GM19467 (cell line): ENCODE data around the gene RERE.

Experiments used
- ATAC-seq: cut with Tn5 transposase; IDR thresholded peaks from one replicate; pipeline ENCODE4 v1.9.1; 2021; ENCODE audit warnings: mild to moderate bottlenecking, moderate library complexity; ENCODE audit not compliant: unreplicated experiment

Gene RERE

DNA sequence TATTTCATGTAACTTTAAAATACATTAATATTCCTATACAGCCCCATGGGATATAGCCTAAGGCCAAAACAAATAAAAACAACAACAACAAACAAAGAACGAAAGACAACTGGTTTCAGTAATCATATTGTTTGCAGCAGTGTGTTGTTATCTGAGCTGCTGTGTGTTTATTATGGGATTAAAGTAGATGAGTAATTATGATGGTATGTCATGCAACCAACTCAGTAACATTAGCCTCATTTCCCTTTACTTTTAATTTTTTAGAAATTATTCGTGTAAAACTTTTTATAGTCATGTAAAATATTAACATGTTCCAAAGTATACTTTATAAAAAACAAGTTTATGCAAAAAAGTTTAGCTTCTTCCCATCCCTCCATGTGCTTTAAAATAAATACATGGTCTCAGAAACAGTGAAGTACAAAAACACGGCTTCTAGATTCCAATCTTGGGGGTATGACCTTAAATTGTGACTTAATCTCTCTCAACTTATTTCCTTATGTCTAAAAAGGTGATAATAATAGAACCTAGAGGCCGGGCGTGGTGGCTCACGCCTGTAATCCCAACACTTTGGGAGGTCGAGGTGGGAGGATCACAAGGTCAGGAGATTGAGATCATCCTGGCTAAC, 323.4 kb downstream of the RERE start:
- ATAC-seq = no peak

DNA sequence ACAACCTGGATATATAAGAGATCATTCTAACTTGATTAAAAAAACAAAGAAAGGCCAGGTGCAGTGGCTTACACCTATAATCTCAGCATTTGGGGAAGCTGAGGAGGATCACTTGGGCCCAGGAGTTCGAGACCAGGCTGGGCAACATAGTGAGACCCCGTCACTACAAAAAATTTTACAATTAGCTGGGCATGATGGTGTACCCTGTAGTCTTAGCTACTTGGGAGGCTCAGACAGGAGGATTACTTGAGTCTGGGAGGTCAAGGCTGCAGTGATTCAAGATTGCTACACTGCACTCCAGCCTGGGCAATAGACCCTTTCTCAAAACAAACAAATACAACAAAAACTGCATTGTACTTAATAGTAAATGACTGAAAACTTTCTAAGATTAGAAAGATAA, 330.2 kb downstream of the RERE start:
- ATAC-seq = no peak

DNA sequence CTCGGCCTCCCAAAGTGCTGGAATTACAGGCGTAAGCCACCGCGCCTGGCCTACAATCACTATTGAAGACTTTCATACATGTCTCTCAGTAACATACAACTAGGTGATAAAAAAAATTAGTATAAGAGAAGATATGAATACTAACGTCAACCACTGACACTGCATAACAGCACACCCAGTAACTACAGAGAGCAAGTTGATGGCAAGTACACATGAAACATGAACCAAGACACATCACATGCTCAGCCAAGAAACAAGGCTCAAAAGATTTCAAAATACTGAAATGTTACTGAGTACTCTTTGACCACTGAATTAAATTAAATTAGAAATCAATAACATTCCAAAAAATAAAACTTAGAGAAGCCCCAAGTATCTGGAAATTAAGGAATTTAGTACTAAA, 331.4 kb downstream of the RERE start:
- ATAC-seq = no peak

DNA sequence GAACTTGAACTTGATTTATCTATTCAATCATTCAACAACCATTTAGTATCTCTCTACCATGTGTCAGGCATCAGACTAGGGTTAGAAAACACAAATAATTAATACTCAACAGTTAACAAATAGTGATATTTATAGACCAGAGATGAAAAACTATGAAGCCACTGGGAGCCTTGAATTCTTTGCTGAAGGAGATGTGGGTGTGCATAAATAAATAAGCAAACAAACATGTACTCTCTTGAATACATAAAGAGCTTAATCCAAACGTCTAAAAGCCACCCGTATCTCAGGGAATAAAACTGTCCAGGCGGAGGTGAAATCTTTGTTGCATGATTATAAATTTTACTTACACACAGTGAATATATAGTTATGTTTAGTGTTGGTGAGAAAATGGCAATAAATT, 333.9 kb downstream of the RERE start:
- no peak for ATAC-seq

DNA sequence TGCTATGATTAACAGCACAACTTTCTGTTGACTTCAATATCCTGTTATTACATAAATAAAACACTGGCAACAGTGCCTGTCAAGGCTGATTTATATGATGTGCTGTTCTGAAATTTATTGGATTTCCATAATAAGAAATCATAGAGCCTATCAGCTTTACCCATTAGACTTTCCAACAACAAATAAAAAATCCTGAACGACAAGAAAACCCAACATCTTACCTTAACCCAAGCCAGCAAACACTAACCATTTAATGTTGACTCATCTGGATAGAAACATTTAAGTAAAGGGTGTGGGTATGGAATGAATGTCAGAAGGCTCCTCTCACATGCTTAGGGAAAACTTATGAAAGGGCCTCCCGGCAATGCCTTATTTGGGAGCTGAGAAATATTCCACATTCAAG, 334.5 kb downstream of the RERE start:
- ATAC-seq = no peak

DNA sequence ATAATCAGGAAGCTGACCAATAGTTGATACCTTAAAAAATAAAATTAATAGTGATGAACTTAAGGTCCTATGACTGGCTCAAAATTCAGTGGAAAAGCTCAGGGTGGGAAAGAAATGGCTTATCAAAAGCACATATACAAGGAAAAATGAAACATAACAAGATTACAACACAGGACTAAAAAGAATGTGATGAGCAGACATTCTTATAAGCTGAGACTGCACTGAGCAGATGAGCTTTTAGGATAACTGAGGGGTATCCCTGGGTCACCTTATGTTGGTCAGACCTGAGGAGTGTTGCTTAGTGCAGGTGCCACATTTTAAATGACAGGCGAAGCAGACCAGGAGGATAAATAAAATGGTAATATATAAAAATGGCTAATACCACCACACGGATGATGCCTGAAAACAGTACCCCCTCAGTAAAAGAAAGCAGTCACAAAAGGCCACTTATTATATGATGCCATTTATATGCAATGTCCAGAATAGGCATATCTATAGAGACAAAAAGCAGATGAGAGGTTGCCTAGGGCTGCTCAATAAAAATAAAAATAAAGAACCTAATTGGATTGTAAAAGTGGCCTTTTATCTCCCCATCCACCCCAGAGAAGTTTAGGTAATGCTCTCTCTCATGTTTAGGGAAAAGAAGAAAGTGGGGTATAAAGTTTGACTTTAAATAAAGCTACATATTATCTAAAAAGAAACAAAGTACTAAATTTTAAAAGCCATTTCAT, 335.6 kb downstream of the RERE start:
- ATAC-seq = no peak

DNA sequence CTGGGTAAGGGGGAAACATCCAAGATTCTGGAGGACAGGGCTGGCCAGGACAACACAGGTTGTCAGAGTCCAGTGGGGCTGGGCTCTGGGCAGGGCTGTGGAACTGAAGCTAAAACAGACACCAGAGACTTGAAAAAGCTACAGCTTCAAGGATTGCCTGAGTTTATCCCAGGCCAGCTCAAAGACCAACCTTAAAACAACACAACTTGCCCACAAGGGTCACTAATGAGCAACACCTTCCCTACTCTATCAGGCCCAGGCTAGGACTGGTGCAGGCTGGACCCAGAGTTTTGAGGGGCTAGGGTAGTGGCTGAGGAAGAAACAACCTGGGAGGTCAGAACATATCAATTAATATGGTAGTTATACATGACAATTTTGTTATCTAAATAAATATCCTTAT, 338.9 kb downstream of the RERE start:
- ATAC-seq = no peak

DNA sequence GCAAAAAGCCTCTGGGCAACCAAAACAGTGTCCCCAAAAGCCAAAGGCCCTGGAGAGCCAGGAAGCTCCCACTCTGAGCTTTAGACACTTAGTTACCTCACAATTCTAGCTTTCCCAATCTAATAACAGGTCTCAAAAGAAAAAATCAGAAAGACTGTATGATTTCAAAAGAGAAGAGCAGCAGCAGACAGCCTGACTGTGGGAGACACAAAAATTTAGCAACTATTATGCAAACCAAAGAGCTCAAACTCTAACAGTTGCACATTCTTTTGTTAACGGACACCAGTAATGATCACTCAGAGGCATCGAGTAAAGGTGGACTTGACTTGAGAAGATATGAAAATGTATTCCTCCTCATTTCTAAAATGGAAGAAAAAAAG, 339.5 kb downstream of the RERE start:
- no peak for ATAC-seq

DNA sequence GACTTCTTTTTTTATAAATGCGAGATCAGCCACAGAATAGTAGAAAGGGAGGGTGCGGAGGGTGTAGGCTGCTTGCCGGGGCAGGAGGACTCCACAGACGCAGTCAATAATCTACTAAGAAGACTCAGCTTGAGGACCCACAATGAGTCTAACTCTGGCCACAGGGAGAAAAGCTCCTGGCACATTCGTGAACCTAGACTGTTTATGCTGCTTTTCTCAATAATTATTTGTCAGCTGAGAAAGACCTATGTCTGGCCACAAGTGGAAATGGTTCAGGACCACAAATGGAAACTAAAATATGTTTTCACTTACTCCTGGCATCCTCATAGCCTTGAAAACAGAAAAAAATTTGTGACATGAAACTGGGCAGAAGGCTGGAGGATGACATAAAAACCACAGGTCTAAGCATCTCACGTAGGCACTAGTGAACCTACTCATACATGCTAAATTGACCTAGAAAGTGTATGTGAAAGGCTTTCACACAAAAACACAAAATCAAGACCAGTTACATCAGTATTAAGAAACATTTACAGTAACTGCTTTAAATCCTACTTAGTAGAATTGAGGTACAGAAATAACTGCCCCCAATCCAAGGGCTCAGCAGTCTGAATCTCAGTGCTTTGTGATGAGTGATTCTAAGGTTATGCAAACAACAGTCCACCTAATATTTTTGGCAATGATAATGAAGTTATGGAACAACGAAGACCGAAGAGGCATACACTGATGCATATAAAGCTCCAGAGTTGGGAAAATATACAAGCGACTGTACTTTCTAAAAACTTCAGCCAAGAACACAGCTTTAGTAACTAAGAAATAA, 340.1 kb downstream of the RERE start:
- peak; percentile 69 for ATAC-seq

DNA sequence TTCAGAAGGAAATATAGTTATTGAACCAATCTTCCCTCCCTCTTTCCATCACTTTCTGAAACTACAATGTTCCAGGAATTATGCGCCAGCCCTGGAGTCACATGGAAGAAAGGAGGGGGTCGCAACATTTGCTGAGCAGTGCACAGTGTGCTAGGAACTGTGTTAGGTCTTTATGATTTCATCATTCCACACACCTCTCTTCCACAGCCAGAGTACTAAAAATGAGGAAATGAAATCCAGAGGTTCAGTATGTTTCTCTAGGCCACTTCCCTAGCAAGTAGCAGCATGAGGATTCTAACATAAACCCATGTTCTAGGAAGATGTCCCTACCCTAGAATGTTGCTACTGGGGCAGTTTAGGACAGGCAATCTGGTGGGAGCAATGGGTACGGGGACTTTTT, 341.4 kb downstream of the RERE start:
- no peak for ATAC-seq

DNA sequence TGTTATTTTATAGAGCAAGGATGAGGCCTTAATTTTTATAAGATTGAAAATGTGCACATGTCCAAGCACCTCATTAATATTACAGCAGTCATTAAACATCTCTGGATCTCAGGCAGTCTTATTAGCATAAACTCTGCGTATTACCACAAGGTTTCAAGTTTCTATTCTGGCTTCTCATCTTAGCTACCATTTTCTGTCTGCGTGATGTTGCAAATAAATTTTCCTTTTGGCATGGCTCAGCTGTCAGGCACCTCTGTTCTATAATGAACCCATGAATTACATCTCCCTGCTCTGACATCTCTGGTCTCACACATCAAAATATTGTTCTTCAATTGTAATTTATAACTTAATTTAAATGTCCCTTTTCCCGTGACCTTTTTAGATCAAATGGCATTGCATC, 343.1 kb downstream of the RERE start:
- no peak for ATAC-seq

DNA sequence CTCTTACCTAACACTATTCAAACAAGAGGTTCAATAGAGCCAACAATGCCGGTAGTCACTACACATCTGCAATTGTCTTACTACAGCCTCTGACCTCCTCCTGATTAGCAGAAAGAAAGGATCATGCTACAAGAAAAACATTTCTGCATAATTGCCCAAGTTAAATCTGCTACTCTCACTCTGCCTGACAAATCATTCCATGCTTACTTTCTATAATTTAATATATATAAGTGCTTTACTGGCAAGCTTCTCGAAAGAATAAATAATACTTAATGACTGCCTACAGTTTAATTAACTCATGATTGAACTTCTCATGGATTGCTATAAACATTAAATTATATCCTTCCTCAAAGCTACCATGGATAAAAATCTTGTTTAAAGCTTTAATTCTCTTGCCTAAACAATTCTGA, 343.5 kb downstream of the RERE start:
- no peak for ATAC-seq

DNA sequence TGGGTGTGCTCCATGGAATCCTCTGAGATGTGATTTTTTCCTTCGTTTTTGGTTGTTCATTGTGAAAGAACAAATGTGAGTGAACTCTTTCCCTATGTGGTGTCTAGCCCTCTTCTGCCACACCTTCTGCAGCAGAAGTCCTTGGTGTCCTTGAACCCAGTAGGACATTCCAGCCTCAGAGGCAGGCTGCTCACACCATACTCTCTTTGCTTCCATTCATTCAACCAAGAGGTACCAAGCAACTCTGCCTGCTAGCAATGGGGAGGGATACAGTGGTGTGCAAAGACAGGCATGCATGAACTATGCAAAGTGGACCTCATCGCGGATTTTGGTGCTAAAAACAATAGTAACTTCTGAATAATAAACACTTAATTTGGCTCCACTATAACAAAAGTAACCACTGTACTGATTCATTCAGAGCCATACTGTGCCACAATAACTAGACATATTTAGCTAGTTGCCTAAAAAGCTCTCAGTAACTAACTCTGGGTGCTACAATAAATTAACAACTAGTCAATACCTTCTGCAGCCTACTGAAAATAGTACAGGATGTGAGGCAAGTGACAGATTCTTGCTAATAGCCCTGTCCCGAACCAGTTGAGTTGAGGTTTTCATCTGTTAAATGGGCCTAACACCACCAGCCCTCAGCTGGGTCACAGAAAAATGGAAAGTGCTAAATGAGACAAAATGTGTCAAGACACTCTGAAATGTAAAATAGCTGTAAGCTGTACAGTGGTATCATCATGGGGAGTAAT, 344.1 kb downstream of the RERE start:
- ATAC-seq = no peak

DNA sequence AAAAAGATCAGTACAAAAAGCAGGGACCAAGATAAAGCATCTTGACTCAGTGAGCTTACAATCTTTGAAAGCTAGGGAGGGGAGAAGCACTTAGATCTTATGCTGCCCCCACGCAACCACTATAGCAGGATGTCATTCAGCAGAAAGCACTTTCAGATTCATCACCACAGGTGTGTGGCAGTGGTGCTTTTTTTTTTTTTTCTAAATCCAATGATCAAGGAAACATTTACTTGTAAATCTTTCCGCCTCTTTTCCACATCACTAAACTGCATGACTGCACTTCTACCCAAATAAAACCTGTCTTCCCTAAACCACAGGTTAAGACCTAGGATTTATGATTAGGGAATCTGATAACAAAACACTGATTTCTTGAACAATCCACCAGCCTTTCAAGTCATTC, 344.8 kb downstream of the RERE start:
- no peak for ATAC-seq

DNA sequence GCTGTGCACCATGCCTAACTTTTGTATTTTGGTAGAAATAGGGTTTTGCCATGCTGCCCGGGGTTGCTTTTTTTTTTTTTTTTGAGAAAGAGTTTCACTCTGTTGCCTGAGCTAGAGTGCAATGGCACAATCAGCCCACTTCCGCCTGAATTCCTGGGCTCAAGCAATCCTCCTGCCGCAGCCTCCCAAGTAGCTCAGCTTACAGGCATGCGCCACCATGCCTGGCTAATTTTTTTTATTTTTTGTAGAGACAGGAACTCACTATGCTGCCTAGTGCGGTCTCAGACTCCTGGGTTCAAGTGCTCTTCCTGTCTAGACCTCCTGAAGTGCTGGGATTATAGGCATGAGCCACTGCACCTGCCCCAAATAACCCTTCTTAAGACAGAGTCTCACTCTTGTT, 346.0 kb downstream of the RERE start:
- no peak for ATAC-seq

DNA sequence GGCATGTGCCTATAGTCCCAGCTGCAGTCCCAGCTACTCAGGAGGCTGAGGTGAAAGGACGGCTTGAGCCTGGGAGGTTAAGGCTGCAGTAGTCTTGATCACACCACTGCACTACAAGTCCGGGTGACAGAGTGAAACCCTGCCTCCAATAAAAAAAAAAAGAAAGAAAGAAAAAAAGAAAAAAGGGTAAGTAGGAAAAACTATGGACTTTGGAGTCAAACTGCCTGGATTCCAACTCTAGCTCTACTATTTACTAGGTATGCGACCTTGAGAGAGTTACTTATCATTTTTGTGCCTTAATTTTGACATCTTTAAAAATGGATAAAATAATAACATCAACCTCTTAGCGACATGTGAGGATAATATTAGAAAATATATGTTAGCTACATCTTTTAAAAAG, 348.7 kb downstream of the RERE start:
- no peak for ATAC-seq

DNA sequence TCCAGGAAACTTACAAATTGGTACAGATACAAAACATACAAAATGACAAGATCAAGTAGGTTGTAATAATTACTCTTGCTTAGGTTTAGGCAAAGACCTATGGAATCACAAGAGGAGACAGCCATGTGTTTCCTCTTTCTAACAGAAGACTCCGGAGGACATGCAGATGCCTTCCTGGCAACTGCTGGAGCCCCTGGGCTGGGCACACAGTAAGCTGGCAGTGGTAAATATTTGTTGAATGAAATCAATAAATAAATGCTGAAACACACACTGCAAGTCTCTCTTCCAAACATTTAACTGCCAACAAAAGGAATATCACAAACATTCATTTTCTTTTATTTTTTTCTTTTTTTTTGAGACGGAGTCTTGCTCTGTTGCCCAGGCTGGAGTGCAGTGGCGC, 350.1 kb downstream of the RERE start:
- no peak for ATAC-seq

DNA sequence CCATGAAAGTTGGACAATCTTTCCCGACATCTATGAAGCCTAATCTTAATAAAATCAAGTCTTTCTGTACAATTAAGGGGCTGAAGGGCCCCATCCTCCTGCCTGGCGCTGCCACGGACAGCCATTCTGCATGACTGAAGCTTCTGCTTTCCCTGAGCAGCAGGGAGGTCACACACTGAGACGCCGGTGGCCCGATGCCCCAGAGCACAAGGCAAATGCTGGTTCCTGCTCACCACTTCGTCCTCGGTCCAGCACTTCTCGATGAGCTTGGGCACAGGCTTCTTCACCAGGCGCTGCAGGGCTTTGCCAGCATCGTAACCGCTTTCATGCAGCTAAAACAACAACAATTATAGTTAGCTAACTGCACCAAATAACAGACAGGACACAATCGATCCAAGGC, 351.7 kb downstream of the RERE start:
- ATAC-seq = no peak

DNA sequence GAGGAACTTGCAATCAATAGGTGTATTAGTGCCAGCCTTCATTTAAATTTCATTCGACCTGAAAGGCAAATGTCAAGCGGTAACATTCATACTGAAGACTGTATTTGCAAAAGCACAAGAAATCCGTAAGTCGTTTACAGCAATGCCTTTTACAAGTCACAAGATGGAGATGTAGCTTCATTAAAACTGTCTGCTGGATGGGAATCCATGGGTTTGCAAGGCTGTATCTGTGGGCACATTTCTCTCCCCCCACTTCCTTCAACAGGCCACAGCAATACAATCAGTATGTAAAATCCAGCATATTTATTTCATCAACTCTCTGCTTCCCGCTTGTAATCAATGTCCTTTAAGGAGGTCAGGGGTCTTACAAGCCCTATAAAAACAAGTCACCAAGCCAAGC, 352.4 kb downstream of the RERE start:
- no peak for ATAC-seq

DNA sequence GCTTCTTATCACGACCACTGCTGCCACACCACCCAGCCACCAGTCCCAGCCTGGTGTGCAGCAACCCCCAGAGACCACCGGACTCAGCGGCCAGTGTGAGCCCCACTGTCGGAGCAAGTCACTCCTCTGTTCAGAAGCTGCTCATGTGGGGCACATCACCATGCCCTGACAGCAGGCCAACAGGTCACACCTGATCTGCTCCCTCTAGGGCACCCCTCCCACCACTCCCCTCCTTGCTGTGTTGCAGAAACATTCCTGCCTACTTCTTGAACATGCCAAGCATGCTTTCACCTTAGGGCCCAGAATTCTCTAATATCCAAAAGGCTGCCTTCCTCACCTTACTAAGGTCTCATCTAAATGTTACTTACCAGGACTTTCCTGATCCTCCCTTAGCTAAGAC, 353.1 kb downstream of the RERE start:
- no peak for ATAC-seq

DNA sequence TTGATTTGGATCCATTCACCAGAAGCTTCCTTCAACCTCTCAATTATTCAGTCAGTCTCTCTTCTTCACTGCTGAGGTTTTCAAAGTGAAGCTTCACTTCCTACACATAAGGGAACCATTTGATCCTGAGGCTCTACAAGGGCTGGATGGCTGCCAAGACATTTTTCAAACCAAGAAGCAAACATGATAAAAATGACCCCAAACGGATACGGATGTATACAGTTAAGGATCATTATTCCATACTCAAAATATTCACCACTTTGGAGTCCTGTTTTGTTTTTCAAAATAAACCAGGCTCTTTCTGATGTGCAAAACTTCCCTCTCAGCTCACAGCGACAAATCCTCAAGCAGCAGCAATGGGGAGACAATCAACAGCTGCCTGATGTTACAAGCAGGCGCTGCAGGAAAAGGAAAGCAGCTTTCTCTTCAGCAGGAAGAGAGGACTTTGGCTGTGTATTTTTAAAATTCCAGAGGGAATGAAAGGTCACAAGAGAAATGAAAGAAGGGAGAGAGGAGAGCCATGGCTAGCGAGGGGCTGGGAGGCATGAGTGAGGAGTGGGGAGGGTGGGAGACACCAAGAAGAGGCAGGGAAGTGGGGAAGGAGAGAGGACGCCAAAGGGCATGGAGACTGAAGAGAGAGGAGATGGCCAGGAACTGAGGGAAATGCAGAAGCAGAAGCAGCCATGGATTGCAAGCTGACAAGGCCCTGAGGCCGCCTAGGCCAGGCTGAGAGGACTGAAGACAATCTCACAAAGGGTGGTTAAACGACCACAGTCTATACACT, 354.1 kb downstream of the RERE start:
- ATAC-seq = no peak
